B cell (primary cell): ENCODE results near the gene TGFA. TPM values are rescaled to one million over a fixed set of nuclear protein-coding genes. Genes with fewer than 3 reads are reported as not detected.

ENCODE experiments used
- ATAC-seq: fragments of 200-7000 bp; cut with Tn5 transposase; one replicate; pipeline ENCODE4 v1.10.0; 2021; ENCODE audit warnings: low read depth, mild to moderate bottlenecking, moderate number of reproducible peaks, moderate library complexity
- CTCF ChIA-PET: fragments of 350-600 bp; sonication (Branson Sonifier 250); formaldehyde crosslinking; loops from one replicate; lab custom pipeline; 2021; ENCODE audit warnings: antibody characterized with exemption, inconsistent platforms; lab: Charles Lee
- POLR2A ChIA-PET: fragments of 350-600 bp; sonication (Branson Sonifier 250); formaldehyde crosslinking; loops from one replicate; lab custom pipeline; 2021; ENCODE audit warnings: antibody characterized with exemption; lab: Charles Lee
- DNase-seq: peaks from one replicate; pipeline ENCODE4 v3.0.0; 2013
- H2AFZ ChIP-seq: 2 replicates; pipeline ENCODE4 v1.6.1; 2012; ENCODE audit warnings: mild to moderate bottlenecking, low read depth, low read length; ENCODE audit not compliant: insufficient read depth, poor library complexity, severe bottlenecking
- H3K27ac ChIP-seq, 2 donors: 1 replicate in 1 of 2; 2 replicates in 1 of 2; pipeline ENCODE4 v1.5.1; 2012 to 2013; ENCODE audit warnings: low read length in 2 of 2, mild to moderate bottlenecking in 2 of 2, moderate library complexity in 1 of 2
- H3K27me3 ChIP-seq, 4 experiments: fragments of 200-600 bp in 1 of 4; sonication (generic) in 1 of 4; replicated peaks in 1 of 4; 1 replicate in 2 of 4; 2 replicates in 2 of 4; pipeline versions ENCODE4 v1.6.1 to v1.7.0; 2013 to 2016; ENCODE audit warnings: low read length in 3 of 4, mild to moderate bottlenecking in 2 of 4, mixed read lengths in 1 of 4, moderate library complexity in 1 of 4; ENCODE audit not compliant: insufficient read depth in 4 of 4, control insufficient read depth in 3 of 4; ENCODE audit errors: control extremely low read depth in 1 of 4
- H3K36me3 ChIP-seq, 2 experiments: replicated peaks in 1 of 2; 1 replicate in 1 of 2; 2 replicates in 1 of 2; pipeline versions ENCODE4 v1.6.1 to v1.7.1; 2013; ENCODE audit warnings: low read length in 1 of 2; ENCODE audit not compliant: insufficient read depth in 2 of 2, control insufficient read depth in 1 of 2; ENCODE audit errors: control extremely low read depth in 1 of 2, extremely low read depth in 1 of 2
- H3K4me1 ChIP-seq, 2 donors: fragments of 200-600 bp in 1 of 2; sonication (generic) in 1 of 2; 1 replicate in 1 of 2; 2 replicates in 1 of 2; pipeline versions ENCODE4 v1.5.1 to v1.6.1; 2013 to 2017; ENCODE audit warnings: low read length in 2 of 2; ENCODE audit not compliant: control insufficient read depth in 2 of 2, insufficient read depth in 2 of 2
- H3K4me2 ChIP-seq: replicated peaks from 2 replicates; pipeline ENCODE3; 2012; ENCODE audit warnings: mild to moderate bottlenecking, low read depth, low read length; ENCODE audit not compliant: poor library complexity, severe bottlenecking
- H3K4me3 ChIP-seq, 5 experiments: fragments of 200-600 bp in 1 of 5; sonication (generic) in 1 of 5; 1 replicate in 3 of 5; 2 replicates in 2 of 5; pipeline versions ENCODE4 v1.5.1 to v1.7.0; 2011 to 2016; ENCODE audit warnings: low read length in 4 of 5, mild to moderate bottlenecking in 4 of 5, low read depth in 2 of 5, control low read depth in 1 of 5, moderate library complexity in 1 of 5; ENCODE audit not compliant: insufficient read depth in 1 of 5; ENCODE audit errors: control extremely low read depth in 1 of 5, extremely low read depth in 1 of 5
- H3K79me2 ChIP-seq: fragments of 200-600 bp; sonication (generic); one replicate; pipeline ENCODE4 v1.6.0; 2016; ENCODE audit warnings: low read length; ENCODE audit not compliant: control insufficient read depth, insufficient read depth
- H3K9ac ChIP-seq: fragments of 200-600 bp; sonication (generic); 2 replicates; pipeline ENCODE4 v1.6.1; 2017; ENCODE audit warnings: mild to moderate bottlenecking, low read length, moderate library complexity
- H3K9me3 ChIP-seq, 3 donors: one replicate each; pipeline versions ENCODE4 v1.6.1 to v1.7.1; 2013; ENCODE audit warnings: low read length in 2 of 3; ENCODE audit not compliant: control insufficient read depth in 2 of 3, insufficient read depth in 1 of 3; ENCODE audit errors: control extremely low read depth in 1 of 3
- H4K20me1 ChIP-seq: 2 replicates; pipeline ENCODE4 v1.6.0; 2012; ENCODE audit warnings: mild to moderate bottlenecking, low read length; ENCODE audit not compliant: insufficient read depth, control insufficient read depth, poor library complexity, severe bottlenecking
- H3K27ac Mint-ChIP-seq: one replicate; pipeline ENCODE4 v1.8.0; 2021; ENCODE audit warnings: mixed read lengths
- H3K27me3 Mint-ChIP-seq: one replicate; pipeline ENCODE4 v1.8.0; 2021; ENCODE audit warnings: mixed read lengths
- H3K4me1 Mint-ChIP-seq: one replicate; pipeline ENCODE4 v1.8.0; 2021; ENCODE audit warnings: mixed read lengths
- H3K4me3 Mint-ChIP-seq: one replicate; pipeline ENCODE4 v1.8.0; 2021; ENCODE audit warnings: mixed read lengths
- H3K9me3 Mint-ChIP-seq: one replicate; pipeline ENCODE4 v1.8.0; 2022; ENCODE audit warnings: mixed read lengths; ENCODE audit not compliant: insufficient read depth
- CTCF ChIP-seq: fragments of 200-600 bp; IDR thresholded peaks from one replicate; pipeline ENCODE4 v1.8.0; 2022; ENCODE audit warnings: antibody characterized with exemption, mild to moderate bottlenecking
- EZH2 ChIP-seq: IDR thresholded peaks from 2 replicates; pipeline ENCODE4 v1.6.1; 2012; ENCODE audit warnings: borderline replicate concordance, low read depth, mild to moderate bottlenecking, moderate library complexity, low read length; ENCODE audit not compliant: insufficient read depth, poor library complexity, severe bottlenecking
- WGBS: methylation state at CpG from one replicate; pipeline ENCODE4 v1.1.5; 2013; ENCODE audit warnings: missing lambda C conversion rate; ENCODE audit not compliant: insufficient coverage; 5-methylcytosine and 5-hydroxymethylcytosine counted together
- intact Hi-C: fragments of 100-400 bp; cut with micrococcal nuclease; formaldehyde crosslinking; loops from one replicate; pipeline ENCODE4 v1.10.0; 2022
- polyA plus RNA-seq: library from polyadenylated mRNA; depleted of rRNA; stranded (reverse); fragments of >200 nt; gene quantifications from 2 replicates; pipeline ENCODE4 v1.2.3, GENCODE V29; 2012
- total RNA-seq, 2 donors: library from RNA; stranded (reverse); fragments of 120-200 nt in 1 of 2; gene quantifications; 1 replicate in 1 of 2; 2 replicates in 1 of 2; pipeline versions ENCODE4 v1.2.3 to v1.2.4, GENCODE V29; 2013 to 2022

Gene TGFA
- total and polyA plus RNA-seq, 2 donors (not counting 1 experiment from before 2014, with no cell fraction given), result 0.04 TPM; not detected in 1

- TF ChIP-seq CTCF (no peak), EZH2 (no peak)
- no peaks in the 10 kb centered on the region for H3K9me3 ChIP-seq
- Mint-ChIP-seq H3K27me3 (peaks cover 12% of the 10 kb centered on the region), H3K9me3 (peaks cover 2% of the 10 kb centered on the region), H3K27ac (no peak overlapping the region), H3K4me3 (no peak overlapping the region), H3K4me1 (no peaks in the 10 kb centered on the region)
- DNase-seq, result no peak
- 89% methylated on average over 4 of the region's 7 CpGs for WGBS
- intact Hi-C loops, result no loop called here
- H2AFZ ChIP-seq, result no peak overlapping the region
- H3K4me1 ChIP-seq, result no peaks in the 10 kb centered on the region
- no peaks in the 10 kb centered on the region for H4K20me1 ChIP-seq
- H3K79me2 ChIP-seq, result no peaks in the 10 kb centered on the region
- no peaks in the 10 kb centered on the region for H3K36me3 ChIP-seq
- ATAC-seq, result no peak
- no peaks in the 10 kb centered on the region for H3K27me3 ChIP-seq
- ChIA-PET CTCF (no interaction called here), POLR2A (no interaction called here)
- no peak overlapping the region for H3K4me3 ChIP-seq
- H3K27ac ChIP-seq, result no peak overlapping the region
- no peak overlapping the region for H3K9ac ChIP-seq
- no peak overlapping the region for H3K4me2 ChIP-seq
Observed at GRCh38 chr2:70425682-70426301, 127.8 kb downstream of the TGFA start.

GRCh38 chr2:70420740-70421139, 132.9 kb downstream of the TGFA start:
- no peak overlapping the region for H3K27ac ChIP-seq
- H3K4me2 ChIP-seq, result no peak overlapping the region
- Mint-ChIP-seq H3K9me3 (no peaks in the 10 kb centered on the region), H3K27ac (no peak overlapping the region), H3K4me1 (peaks cover 3% of the 10 kb centered on the region), H3K27me3 (peaks cover 15% of the 10 kb centered on the region), H3K4me3 (no peak overlapping the region)
- no peak overlapping the region for H2AFZ ChIP-seq
- DNase-seq, result no peak
- ChIA-PET CTCF (no interaction called here), POLR2A (no interaction called here)
- H3K79me2 ChIP-seq, result no peaks in the 10 kb centered on the region
- peaks cover 0 to 8% (median 0%) of the 10 kb centered on the region in 3 donors for H3K9me3 ChIP-seq
- H3K27me3 ChIP-seq, result no peaks in the 10 kb centered on the region
- no peaks in the 10 kb centered on the region for H4K20me1 ChIP-seq
- WGBS, result no CpG with 5 or more reads among the region's 8 CpGs
- no peak overlapping the region for H3K9ac ChIP-seq
- no peaks in the 10 kb centered on the region for H3K4me1 ChIP-seq
- no peak overlapping the region for H3K4me3 ChIP-seq
- no peak for ATAC-seq
- H3K36me3 ChIP-seq, result no peaks in the 10 kb centered on the region
- intact Hi-C loops, result no loop called here
- TF ChIP-seq CTCF (no peak), EZH2 (no peak)
